Stomach smooth muscle (tissue), 2 donors: ENCODE measurements around the gene NIT1.
A peak's percentile ranks its signal among the peaks of the same experiment; 100 is the strongest.

Experiments used
- H3K27ac ChIP-seq: one replicate; pipeline ENCODE4 v1.7.0; 2013; ENCODE audit warnings: mild to moderate bottlenecking, low read length, inconsistent platforms
- H3K27me3 ChIP-seq, 2 donors: one replicate each; pipeline ENCODE4 v1.7.0; 2013; ENCODE audit warnings: low read length in 2 of 2; ENCODE audit not compliant: insufficient read depth in 2 of 2, control insufficient read depth in 1 of 2
- H3K36me3 ChIP-seq, 2 donors: one replicate each; pipeline ENCODE4 v1.7.0; 2013; ENCODE audit warnings: low read length in 2 of 2; ENCODE audit not compliant: control insufficient read depth in 2 of 2, insufficient read depth in 2 of 2
- H3K4me1 ChIP-seq: one replicate; pipeline ENCODE4 v1.7.0; 2013; ENCODE audit warnings: low read length; ENCODE audit not compliant: control insufficient read depth, insufficient read depth
- H3K4me3 ChIP-seq, 2 donors: one replicate each; pipeline ENCODE4 v1.7.0; 2013; ENCODE audit warnings: low read length in 2 of 2
- H3K9ac ChIP-seq, 2 donors: one replicate each; pipeline ENCODE4 v1.7.0; 2013; ENCODE audit warnings: low read length in 2 of 2, mild to moderate bottlenecking in 1 of 2
- H3K9me3 ChIP-seq, 2 donors: one replicate each; pipeline ENCODE4 v1.7.0; 2013; ENCODE audit warnings: low read length in 2 of 2; ENCODE audit not compliant: control insufficient read depth in 2 of 2
- donor health status: healthy.
- donor health status: Pancreatic carcinoma.

Gene NIT1

GRCh38 chr1:161165742-161166668, 48.1 kb downstream of the NIT1 start, which contains the start of gene PPOX:
PPOX (plus strand) TSS chr1:161166426; CDS start chr1:161166848, 422 bp downstream.
- Histone ChIP-seq H3K4me1 (peaks cover 36% of the 10 kb centered on the region), H3K27ac (peak within 1 kb of the TSS; percentile 89), H3K9me3 (no peaks in the 10 kb centered on the region), H3K9ac (peak within 1 kb of the TSS; percentile 87 to 95), H3K27me3 (no peaks in the 10 kb centered on the region), H3K36me3 (peaks cover 18 to 44% of the 10 kb centered on the region in 2 donors), H3K4me3 (peak within 1 kb of the TSS; percentile 92 to 95)

- Histone ChIP-seq H3K4me3 (peak overlapping the region; percentile 92 to 95), H3K4me1 (peaks cover 31% of the 10 kb centered on the region), H3K27ac (peak overlapping the region; percentile 89), H3K9me3 (no peaks in the 10 kb centered on the region), H3K9ac (peak overlapping the region; percentile 87 to 95), H3K36me3 (peaks cover 27 to 49% of the 10 kb centered on the region in 2 donors), H3K27me3 (no peaks in the 10 kb centered on the region)
These were observed 49.0 kb downstream of the NIT1 start for GRCh38 chr1:161166669-161167548.

GRCh38 chr1:161168906-161169305, 51.0 kb downstream of the NIT1 start:
- no peaks in the 10 kb centered on the region for H3K9me3 ChIP-seq
- H3K4me1 ChIP-seq, result peaks cover 35% of the 10 kb centered on the region
- H3K9ac ChIP-seq, result no peak overlapping the region
- H3K27ac ChIP-seq, result no peak overlapping the region
- no peaks in the 10 kb centered on the region for H3K27me3 ChIP-seq
- no peak overlapping the region for H3K4me3 ChIP-seq
- peaks cover 40 to 46% of the 10 kb centered on the region in 2 donors for H3K36me3 ChIP-seq
